OCI-LY3 (cell line): ENCODE data around the gene ABHD8.

Source experiments
- EZH2phosphoT487 ChIP-seq: fragments of 200-600 bp; shearing (Covaris generic); IDR thresholded peaks from 2 replicates; pipeline ENCODE4 v1.6.1; 2018; ENCODE audit warnings: antibody characterized with exemption, mixed run types, low read depth
- TF ChIP-seq, protein P1 (sequence below): fragments of 200-600, 300-600 bp; sonication (generic); IDR thresholded peaks from 2 replicates; pipeline ENCODE4 v1.5.1; 2014; ENCODE audit warnings: antibody characterized with exemption, low read length, low read depth

DNA sequence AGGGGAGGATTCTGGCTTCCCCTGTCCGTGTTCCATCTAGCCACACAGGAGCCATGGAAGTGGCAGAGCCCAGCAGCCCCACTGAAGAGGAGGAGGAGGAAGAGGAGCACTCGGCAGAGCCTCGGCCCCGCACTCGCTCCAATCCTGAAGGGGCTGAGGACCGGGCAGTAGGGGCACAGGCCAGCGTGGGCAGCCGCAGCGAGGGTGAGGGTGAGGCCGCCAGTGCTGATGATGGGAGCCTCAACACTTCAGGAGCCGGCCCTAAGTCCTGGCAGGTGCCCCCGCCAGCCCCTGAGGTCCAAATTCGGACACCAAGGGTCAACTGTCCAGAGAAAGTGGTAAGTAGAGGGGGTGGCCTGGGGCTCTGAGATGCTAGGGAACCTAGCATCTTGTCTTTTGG, 34.5 kb downstream of the ABHD8 start:
- TF ChIP-seq, protein P1, sequence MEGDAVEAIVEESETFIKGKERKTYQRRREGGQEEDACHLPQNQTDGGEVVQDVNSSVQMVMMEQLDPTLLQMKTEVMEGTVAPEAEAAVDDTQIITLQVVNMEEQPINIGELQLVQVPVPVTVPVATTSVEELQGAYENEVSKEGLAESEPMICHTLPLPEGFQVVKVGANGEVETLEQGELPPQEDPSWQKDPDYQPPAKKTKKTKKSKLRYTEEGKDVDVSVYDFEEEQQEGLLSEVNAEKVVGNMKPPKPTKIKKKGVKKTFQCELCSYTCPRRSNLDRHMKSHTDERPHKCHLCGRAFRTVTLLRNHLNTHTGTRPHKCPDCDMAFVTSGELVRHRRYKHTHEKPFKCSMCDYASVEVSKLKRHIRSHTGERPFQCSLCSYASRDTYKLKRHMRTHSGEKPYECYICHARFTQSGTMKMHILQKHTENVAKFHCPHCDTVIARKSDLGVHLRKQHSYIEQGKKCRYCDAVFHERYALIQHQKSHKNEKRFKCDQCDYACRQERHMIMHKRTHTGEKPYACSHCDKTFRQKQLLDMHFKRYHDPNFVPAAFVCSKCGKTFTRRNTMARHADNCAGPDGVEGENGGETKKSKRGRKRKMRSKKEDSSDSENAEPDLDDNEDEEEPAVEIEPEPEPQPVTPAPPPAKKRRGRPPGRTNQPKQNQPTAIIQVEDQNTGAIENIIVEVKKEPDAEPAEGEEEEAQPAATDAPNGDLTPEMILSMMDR: no peak
- no peak for TF ChIP-seq EZH2phosphoT487
